GM06990 (cell line): ENCODE data around the gene ADK.

Experiments used
- DNase-seq: peaks from one replicate; pipeline ENCODE4 v3.0.0-alpha.2; 2011; ENCODE audit not compliant: insufficient read length; ENCODE audit errors: extremely low read depth
- H3K27me3 ChIP-seq: replicated peaks from 2 replicates; pipeline ENCODE4 v1.6.0; 2011; ENCODE audit warnings: low read length; ENCODE audit not compliant: control insufficient read depth, insufficient read depth
- H3K36me3 ChIP-seq: 2 replicates; pipeline ENCODE4 v1.5.1; 2011; ENCODE audit warnings: low read length; ENCODE audit not compliant: control insufficient read depth, insufficient read depth
- H3K4me3 ChIP-seq: replicated peaks from 2 replicates; pipeline ENCODE4 v1.5.1; 2011; ENCODE audit warnings: low read depth, mild to moderate bottlenecking, control low read depth, low read length
- TF ChIP-seq, protein P1 (sequence below): IDR thresholded peaks from 2 replicates; pipeline ENCODE4 v1.5.1; 2011; ENCODE audit warnings: low read length, control low read depth, mild to moderate bottlenecking, inconsistent platforms; ENCODE audit not compliant: insufficient read depth, poor library complexity, severe bottlenecking

ADK gene

DNA sequence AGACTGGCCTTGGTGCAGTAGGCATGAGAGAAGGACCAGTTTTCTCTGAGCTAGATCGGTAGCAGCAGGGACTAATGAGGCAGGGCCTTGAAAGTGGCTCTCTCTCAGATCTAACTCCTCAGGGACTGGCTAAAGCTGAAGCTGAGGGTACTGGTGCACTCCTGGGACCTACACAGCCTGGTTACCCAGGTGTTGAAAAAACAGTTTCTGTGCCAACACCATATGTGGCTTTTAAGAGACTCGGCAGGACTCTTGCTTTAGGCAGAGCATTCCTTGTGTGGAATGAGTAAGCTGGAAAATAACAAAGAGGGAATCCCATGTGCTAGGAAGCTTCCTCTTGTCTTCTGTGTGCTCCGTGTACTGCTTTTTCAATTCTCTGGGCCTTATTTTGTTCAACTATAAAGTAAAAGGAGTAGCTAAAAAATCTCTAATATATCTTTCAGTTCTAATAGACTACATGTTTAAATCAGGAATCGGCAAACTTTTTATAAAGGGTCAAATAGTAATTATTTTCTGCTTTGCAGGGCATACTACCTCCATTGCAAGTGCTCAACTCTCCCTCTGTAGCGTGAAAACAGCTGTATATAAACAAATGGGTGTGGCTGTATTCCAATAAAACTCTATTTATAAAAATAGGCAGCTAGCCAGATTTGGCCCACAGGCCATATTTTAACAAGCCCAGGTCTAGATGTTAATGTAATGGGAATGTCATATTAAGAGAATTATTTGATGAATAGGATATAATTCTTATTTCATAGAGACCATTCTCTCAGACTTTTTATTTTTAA, 489.3 kb downstream of the ADK start:
- TF ChIP-seq, protein P1, sequence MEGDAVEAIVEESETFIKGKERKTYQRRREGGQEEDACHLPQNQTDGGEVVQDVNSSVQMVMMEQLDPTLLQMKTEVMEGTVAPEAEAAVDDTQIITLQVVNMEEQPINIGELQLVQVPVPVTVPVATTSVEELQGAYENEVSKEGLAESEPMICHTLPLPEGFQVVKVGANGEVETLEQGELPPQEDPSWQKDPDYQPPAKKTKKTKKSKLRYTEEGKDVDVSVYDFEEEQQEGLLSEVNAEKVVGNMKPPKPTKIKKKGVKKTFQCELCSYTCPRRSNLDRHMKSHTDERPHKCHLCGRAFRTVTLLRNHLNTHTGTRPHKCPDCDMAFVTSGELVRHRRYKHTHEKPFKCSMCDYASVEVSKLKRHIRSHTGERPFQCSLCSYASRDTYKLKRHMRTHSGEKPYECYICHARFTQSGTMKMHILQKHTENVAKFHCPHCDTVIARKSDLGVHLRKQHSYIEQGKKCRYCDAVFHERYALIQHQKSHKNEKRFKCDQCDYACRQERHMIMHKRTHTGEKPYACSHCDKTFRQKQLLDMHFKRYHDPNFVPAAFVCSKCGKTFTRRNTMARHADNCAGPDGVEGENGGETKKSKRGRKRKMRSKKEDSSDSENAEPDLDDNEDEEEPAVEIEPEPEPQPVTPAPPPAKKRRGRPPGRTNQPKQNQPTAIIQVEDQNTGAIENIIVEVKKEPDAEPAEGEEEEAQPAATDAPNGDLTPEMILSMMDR: no peak
- Histone ChIP-seq H3K27me3 (no peaks in the 10 kb centered on the region), H3K4me3 (no peak overlapping the region), H3K36me3 (no peaks in the 10 kb centered on the region; the same call in 1 of the 2 replicates)
- no peak for DNase-seq

DNA sequence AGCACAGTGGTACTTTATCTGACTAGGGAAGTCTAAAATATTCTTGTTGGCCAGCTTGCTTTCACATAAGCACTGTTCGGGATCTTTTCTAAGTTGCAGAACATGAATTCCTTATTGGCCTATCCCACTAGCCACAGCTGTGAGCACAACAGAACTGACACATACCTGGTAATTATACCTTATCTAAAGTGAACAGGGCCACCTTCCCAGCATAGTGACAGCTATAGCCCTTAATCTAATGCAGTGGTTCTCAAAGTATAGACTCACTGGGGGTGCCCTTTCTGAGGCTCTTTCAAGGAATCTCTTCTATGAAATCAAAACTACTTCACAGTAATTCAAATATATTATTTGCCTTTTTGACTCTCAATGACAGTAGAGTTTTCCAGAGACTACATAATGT, 490.6 kb downstream of the ADK start:
- no peak for DNase-seq

DNA sequence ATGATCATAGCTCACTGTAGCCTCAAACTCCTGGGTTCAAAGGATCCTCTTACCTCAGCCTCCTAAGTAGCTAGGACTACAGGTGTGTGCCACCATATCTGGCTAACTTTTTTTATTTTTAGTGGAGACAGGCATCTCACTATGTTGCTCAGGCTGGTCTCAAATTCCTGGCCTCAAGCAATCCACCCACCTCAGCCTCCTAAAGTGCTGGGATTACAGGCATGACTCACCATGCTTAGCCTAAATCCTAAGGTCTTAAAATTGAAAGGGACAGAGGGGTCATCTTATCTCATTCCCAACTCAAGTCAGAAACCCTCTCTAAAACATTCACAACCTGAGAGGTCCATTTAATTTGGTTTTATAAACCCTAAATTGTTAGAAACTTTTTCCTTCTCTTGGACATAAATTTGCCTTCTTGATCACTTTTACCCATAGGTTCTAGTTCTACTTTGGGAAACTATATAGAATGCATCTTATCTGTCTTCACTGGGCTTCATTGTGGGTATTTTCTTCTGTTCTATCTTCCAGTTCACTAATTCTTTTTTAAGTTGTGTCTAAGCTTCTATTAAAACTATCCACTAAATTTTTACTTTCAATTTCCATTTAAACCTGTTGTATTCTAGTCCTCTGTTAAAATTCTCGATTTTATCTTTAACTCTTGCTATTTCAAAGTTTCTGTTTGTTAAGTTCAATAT, 492.0 kb downstream of the ADK start:
- TF ChIP-seq, protein P1: no peak
- Histone ChIP-seq H3K27me3 (no peaks in the 10 kb centered on the region), H3K36me3 (no peaks in the 10 kb centered on the region; the same call in 1 of the 2 replicates), H3K4me3 (no peak overlapping the region)
- DNase-seq: no peak

More for the DNA sequence above, 490.6 kb downstream of the ADK start:
- TF ChIP-seq, protein P1: no peak
- no peak overlapping the region for H3K4me3 ChIP-seq
- H3K36me3 ChIP-seq: no peaks in the 10 kb centered on the region; the same call in 1 of the 2 replicates
- H3K27me3 ChIP-seq: no peaks in the 10 kb centered on the region

DNA sequence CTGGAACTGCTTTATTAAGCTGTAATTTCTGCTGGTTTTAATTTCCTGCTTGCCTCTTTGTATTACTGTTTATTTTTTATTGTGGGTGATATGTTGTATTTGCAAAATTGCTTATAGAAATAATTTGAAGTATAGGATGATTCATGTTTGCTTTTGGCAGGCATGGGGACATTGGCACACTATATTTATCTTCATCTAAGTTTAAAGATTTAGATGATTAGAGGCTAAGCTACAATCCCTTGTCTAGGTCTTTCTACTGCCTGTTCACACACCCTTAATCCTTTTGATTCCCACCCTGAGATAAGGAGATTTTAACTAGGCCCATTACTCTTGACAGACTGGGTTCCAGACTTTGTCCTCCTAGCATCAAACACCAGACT, 492.6 kb downstream of the ADK start:
- TF ChIP-seq, protein P1: no peak
- DNase-seq: no peak
- no peaks in the 10 kb centered on the region for H3K27me3 ChIP-seq
- H3K36me3 ChIP-seq: no peaks in the 10 kb centered on the region
- no peak overlapping the region for H3K4me3 ChIP-seq

DNA sequence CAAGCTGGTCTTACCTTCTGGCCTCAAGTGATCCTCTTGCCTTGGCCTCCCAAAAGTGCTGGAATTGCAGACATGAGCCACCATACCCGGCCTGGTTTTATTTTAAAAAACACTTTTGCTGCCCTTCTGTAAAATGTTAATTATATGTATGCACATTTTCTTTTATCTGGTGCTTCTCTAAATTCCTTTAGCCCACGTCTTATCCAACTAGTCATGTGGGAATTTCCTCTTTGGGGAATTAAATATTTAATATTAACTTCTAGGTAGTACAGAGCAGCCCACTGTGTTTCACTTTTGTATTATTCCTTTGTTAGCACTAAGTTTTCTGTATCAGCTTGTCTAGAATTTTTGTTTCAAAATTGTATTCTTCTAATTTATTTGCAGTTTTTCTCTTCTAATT, 493.7 kb downstream of the ADK start:
- DNase-seq: no peak
- no peak overlapping the region for H3K4me3 ChIP-seq
- H3K36me3 ChIP-seq: no peaks in the 10 kb centered on the region
- H3K27me3 ChIP-seq: no peaks in the 10 kb centered on the region
- TF ChIP-seq, protein P1: no peak
